Neural progenitor cell (in vitro differentiated cells): ENCODE data around the gene ARG2. TPM values are rescaled to one million over a fixed set of nuclear protein-coding genes. Genes with fewer than 3 reads are reported as not detected.
A peak's percentile ranks its signal among the peaks of the same experiment; 100 is the strongest.

Experiments used
- DNase-seq: peaks from one replicate; pipeline ENCODE4 v3.0.0-alpha.2; 2016; ENCODE audit warnings: low spot score
- H2AFZ ChIP-seq: fragments of 200-600 bp; sonication (generic); replicated peaks from 2 replicates; pipeline ENCODE4 v1.6.1; 2016; ENCODE audit warnings: antibody characterized with exemption
- H3F3A ChIP-seq: fragments of 200-600 bp; sonication (generic); 2 replicates; pipeline ENCODE4 v1.6.1; 2016; ENCODE audit warnings: antibody characterized with exemption, low read depth
- H3K27ac ChIP-seq: fragments of 200-600 bp; sonication (generic); 2 replicates; pipeline ENCODE4 v1.5.1; 2016; ENCODE audit warnings: mild to moderate bottlenecking
- H3K27me3 ChIP-seq: fragments of 200-600 bp; sonication (generic); 2 replicates; pipeline ENCODE4 v1.6.1; 2016; ENCODE audit warnings: mild to moderate bottlenecking, moderate library complexity
- H3K36me3 ChIP-seq: fragments of 200-600 bp; sonication (generic); 2 replicates; pipeline ENCODE4 v1.5.1; 2016
- H3K4me1 ChIP-seq: fragments of 200-600 bp; sonication (generic); 2 replicates; pipeline ENCODE4 v1.6.1; 2016; ENCODE audit warnings: mixed run types
- H3K4me2 ChIP-seq: fragments of 200-600 bp; sonication (generic); 2 replicates; pipeline ENCODE4 v1.6.1; 2016
- H3K4me3 ChIP-seq: fragments of 200-600 bp; sonication (generic); 2 replicates; pipeline ENCODE4 v1.5.1; 2016
- H3K79me2 ChIP-seq: fragments of 200-600 bp; sonication (generic); 2 replicates; pipeline ENCODE4 v1.6.1; 2016; ENCODE audit warnings: low read depth
- H3K9ac ChIP-seq: fragments of 200-600 bp; sonication (generic); 2 replicates; pipeline ENCODE4 v1.6.1; 2016
- H3K9me3 ChIP-seq: fragments of 200-600 bp; sonication (generic); 2 replicates; pipeline ENCODE4 v1.5.1; 2016; ENCODE audit warnings: low read depth
- H4K20me1 ChIP-seq: fragments of 200-600 bp; sonication (generic); 2 replicates; pipeline ENCODE4 v1.6.1; 2016; ENCODE audit warnings: low read depth
- H3K27ac Mint-ChIP-seq: 3 replicates; pipeline ENCODE4 v1.8.0; 2021; ENCODE audit warnings: mixed read lengths
- H3K27me3 Mint-ChIP-seq: 2 replicates; pipeline ENCODE4 v1.8.0; 2022; ENCODE audit warnings: low read depth, mild to moderate bottlenecking, inconsistent platforms, moderate library complexity, mixed read lengths; ENCODE audit not compliant: insufficient read depth
- H3K36me3 Mint-ChIP-seq: 3 replicates; pipeline ENCODE4 v1.8.0; 2021; ENCODE audit warnings: mixed read lengths
- H3K4me1 Mint-ChIP-seq: 3 replicates; pipeline ENCODE4 v1.8.0; 2021; ENCODE audit warnings: mixed read lengths
- H3K4me3 Mint-ChIP-seq: 3 replicates; pipeline ENCODE4 v1.8.0; 2021; ENCODE audit warnings: mild to moderate bottlenecking, moderate library complexity, mixed read lengths
- H3K9me3 Mint-ChIP-seq: 3 replicates; pipeline ENCODE4 v1.8.0; 2020; ENCODE audit warnings: mixed read lengths
- EZH2 ChIP-seq: fragments of 200-600 bp; sonication (generic); IDR thresholded peaks from 2 replicates; pipeline ENCODE4 v1.6.1; 2017; ENCODE audit warnings: antibody characterized with exemption, mild to moderate bottlenecking, moderate library complexity
- EZH2phosphoT487 ChIP-seq: fragments of 200-600 bp; sonication (generic); IDR thresholded peaks from 2 replicates; pipeline ENCODE4 v1.6.1; 2017; ENCODE audit warnings: antibody characterized with exemption
- total RNA-seq: library from RNA; depleted of rRNA; stranded (reverse); fragments of >200 nt; gene quantifications from 2 replicates; pipeline ENCODE4 v1.2.3, GENCODE V29; 2015; ENCODE audit warnings: low replicate concordance
- TF ChIP-seq, protein P1 (sequence below): fragments of 200-600 bp; sonication (generic); IDR thresholded peaks from 2 replicates; pipeline ENCODE4 v1.5.1; 2017; ENCODE audit warnings: antibody characterized with exemption, mild to moderate bottlenecking

The ARG2 gene
- total RNA-seq, 1 donor from 2014 or later: 92.4 TPM

DNA sequence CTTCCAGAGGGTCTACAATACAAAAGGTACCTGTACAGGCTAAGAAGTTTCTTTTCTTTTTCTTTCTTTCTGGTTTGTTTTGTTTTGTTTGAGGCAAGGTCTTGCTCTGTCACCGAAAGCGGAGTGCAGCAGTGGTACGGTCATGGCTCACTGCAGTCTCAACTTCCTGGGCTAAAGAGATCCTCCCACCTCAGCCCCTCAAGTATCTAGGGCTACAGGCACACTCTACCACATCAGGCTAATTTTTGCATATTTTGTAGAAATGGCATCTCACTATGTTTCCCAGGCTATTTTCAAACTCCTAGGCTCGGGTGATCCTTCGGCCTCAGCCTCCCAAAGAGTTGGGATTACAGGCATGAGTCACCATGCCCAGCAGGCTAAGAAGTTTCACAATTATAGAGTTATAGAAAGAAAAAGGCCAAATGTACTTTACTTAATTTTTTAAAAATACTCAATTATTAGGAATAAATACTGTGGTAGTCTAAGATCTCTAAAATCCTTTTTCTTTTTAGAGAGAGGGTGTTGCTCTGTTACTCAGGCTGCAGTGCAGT, 16.6 kb upstream of the ARG2 start:
- no peak for DNase-seq
- no peak for TF ChIP-seq EZH2
- no peak for TF ChIP-seq EZH2phosphoT487
- TF ChIP-seq, protein P1, sequence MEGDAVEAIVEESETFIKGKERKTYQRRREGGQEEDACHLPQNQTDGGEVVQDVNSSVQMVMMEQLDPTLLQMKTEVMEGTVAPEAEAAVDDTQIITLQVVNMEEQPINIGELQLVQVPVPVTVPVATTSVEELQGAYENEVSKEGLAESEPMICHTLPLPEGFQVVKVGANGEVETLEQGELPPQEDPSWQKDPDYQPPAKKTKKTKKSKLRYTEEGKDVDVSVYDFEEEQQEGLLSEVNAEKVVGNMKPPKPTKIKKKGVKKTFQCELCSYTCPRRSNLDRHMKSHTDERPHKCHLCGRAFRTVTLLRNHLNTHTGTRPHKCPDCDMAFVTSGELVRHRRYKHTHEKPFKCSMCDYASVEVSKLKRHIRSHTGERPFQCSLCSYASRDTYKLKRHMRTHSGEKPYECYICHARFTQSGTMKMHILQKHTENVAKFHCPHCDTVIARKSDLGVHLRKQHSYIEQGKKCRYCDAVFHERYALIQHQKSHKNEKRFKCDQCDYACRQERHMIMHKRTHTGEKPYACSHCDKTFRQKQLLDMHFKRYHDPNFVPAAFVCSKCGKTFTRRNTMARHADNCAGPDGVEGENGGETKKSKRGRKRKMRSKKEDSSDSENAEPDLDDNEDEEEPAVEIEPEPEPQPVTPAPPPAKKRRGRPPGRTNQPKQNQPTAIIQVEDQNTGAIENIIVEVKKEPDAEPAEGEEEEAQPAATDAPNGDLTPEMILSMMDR: no peak
- Histone ChIP-seq H3K4me2 (no peak overlapping the region), H3K9me3 (no peaks in the 10 kb centered on the region), H3K4me3 (no peak overlapping the region), H3K79me2 (no peaks in the 10 kb centered on the region), H3K27ac (no peak overlapping the region), H3K9ac (no peak overlapping the region), H3K27me3 (peaks cover 50% of the 10 kb centered on the region), H3K36me3 (no peaks in the 10 kb centered on the region), H3F3A (peaks cover 24% of the 10 kb centered on the region), H2AFZ (no peak overlapping the region), H4K20me1 (peaks cover 5% of the 10 kb centered on the region), H3K4me1 (peaks cover 8% of the 10 kb centered on the region)
- peaks cover 2% of the 10 kb centered on the region for H3K9me3 Mint-ChIP-seq
- H3K4me3 Mint-ChIP-seq: no peak overlapping the region
- peaks cover 4% of the 10 kb centered on the region for H3K27me3 Mint-ChIP-seq
- no peak overlapping the region for H3K27ac Mint-ChIP-seq
- H3K36me3 Mint-ChIP-seq: no peaks in the 10 kb centered on the region
- H3K4me1 Mint-ChIP-seq: peaks cover 13% of the 10 kb centered on the region

DNA sequence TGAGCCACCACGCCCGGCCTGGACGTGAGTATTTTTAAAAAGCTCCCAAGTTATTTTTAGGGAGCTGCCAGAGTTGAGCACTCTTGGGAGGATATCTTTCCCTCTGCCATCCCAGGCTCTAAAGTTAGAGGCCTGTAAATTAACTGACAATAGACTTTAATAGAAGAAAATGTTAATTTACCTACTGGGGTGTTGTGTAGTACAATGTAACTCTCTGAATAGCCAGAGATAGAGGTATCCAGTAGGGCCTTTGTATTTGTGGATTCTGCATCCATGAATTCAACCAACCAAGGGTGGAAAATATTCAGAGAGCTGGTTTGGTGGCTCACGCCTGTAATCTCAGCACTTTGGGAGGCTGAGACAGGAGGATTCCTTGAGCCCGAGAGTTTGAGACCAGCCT, 12.1 kb upstream of the ARG2 start:
- Histone ChIP-seq H3K9me3 (no peaks in the 10 kb centered on the region), H3F3A (peaks cover 3% of the 10 kb centered on the region), H3K36me3 (no peaks in the 10 kb centered on the region), H3K4me2 (no peak overlapping the region), H4K20me1 (no peaks in the 10 kb centered on the region), H2AFZ (no peak overlapping the region), H3K27ac (no peak overlapping the region), H3K79me2 (no peaks in the 10 kb centered on the region), H3K4me3 (no peak overlapping the region), H3K9ac (no peak overlapping the region), H3K27me3 (peaks cover 66% of the 10 kb centered on the region), H3K4me1 (peaks cover 19% of the 10 kb centered on the region)
- no peak for DNase-seq
- no peak overlapping the region for H3K27ac Mint-ChIP-seq
- no peaks in the 10 kb centered on the region for H3K9me3 Mint-ChIP-seq
- peaks cover 2% of the 10 kb centered on the region for H3K27me3 Mint-ChIP-seq
- TF ChIP-seq EZH2 (no peak), EZH2phosphoT487 (no peak)
- TF ChIP-seq, protein P1: no peak
- H3K4me1 Mint-ChIP-seq: no peaks in the 10 kb centered on the region
- no peak overlapping the region for H3K4me3 Mint-ChIP-seq
- H3K36me3 Mint-ChIP-seq: no peaks in the 10 kb centered on the region

DNA sequence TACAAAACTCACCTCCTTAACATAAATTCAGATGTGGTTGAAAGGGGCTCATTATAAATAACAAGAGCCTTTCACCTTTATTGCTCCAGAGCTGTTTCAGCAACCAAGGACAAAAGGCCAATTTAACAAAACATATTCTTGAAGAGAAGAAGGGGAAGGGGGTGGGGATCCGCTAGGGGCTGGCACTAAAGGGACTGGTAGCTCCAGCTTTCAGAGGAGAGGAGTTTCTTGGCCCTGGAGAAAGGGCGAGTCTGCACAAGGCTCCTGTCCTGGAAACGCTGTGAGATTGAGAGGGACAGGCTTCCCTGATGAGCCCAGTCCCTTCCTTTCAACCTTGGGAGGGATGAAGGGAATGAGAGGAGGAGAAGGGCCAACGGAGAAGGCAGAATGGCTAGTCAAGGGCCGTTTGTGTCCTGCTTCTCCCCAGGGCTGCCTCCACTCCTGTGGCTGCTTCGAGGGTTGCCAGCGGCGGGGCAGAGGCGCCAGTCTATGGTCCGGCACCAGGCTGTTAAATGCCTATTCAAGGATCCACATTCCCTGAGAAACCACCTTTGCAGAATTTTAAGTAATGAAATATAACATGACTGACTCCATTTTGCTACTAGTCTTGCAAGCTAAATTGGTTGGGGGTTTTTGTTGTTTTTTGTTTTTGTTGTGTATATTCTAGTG, 9.9 kb upstream of the ARG2 start:
- H3K27me3 ChIP-seq: peaks cover 67% of the 10 kb centered on the region
- DNase-seq: no peak
- H3K4me1 Mint-ChIP-seq: no peaks in the 10 kb centered on the region
- H3K9me3 Mint-ChIP-seq: no peaks in the 10 kb centered on the region
- TF ChIP-seq, protein P1: no peak
- TF ChIP-seq EZH2phosphoT487: no peak
- no peak for TF ChIP-seq EZH2
- H3K79me2 ChIP-seq: no peaks in the 10 kb centered on the region
- H3K9ac ChIP-seq: no peak overlapping the region
- peak overlapping the region; percentile 71 for H2AFZ ChIP-seq
- peaks cover 3% of the 10 kb centered on the region for H3F3A ChIP-seq
- no peaks in the 10 kb centered on the region for H3K36me3 Mint-ChIP-seq
- H3K4me2 ChIP-seq: peak overlapping the region; percentile 44
- H3K4me3 ChIP-seq: no peak overlapping the region
- H3K36me3 ChIP-seq: no peaks in the 10 kb centered on the region
- no peaks in the 10 kb centered on the region for H4K20me1 ChIP-seq
- no peak overlapping the region for H3K4me3 Mint-ChIP-seq
- H3K27ac Mint-ChIP-seq: no peak overlapping the region
- H3K4me1 ChIP-seq: peaks cover 19% of the 10 kb centered on the region
- H3K9me3 ChIP-seq: no peaks in the 10 kb centered on the region
- no peak overlapping the region for H3K27ac ChIP-seq
- peaks cover 2% of the 10 kb centered on the region for H3K27me3 Mint-ChIP-seq
